Epithelial cell of esophagus (primary cell): ENCODE measurements around the gene MAS1.

Source experiments
- DNase-seq: peaks from one replicate; pipeline ENCODE4 v3.0.0; 2010; ENCODE audit warnings: low read depth
- H3K4me3 ChIP-seq: 2 replicates; pipeline ENCODE4 v1.5.1; 2011; ENCODE audit warnings: mild to moderate bottlenecking, low read length, control low read depth
- CTCF ChIP-seq: IDR thresholded peaks from 2 replicates; pipeline ENCODE4 v1.5.1; 2011; ENCODE audit warnings: low read depth, mild to moderate bottlenecking, low read length, control low read depth, inconsistent platforms; ENCODE audit not compliant: insufficient read depth; ENCODE audit errors: missing control alignments

The MAS1 gene

GRCh38 chr6:159935633-159936032 lies 44.8 kb downstream of the MAS1 start:
- no peak overlapping the region for H3K4me3 ChIP-seq
- TF ChIP-seq CTCF: no peak
- peak; percentile 46 for DNase-seq

- H3K4me3 ChIP-seq: no peak overlapping the region
- TF ChIP-seq CTCF: no peak
- DNase-seq: no peak
Observed at GRCh38 chr6:159939591-159940016, 48.8 kb downstream of the MAS1 start.
